Peyer's patch (tissue), 4 donors: ENCODE measurements around the gene MINDY1. TPM values are rescaled to one million over a fixed set of nuclear protein-coding genes. Genes with fewer than 3 reads are reported as not detected.

ENCODE experiments used
- DNase-seq, 3 donors: peaks; one replicate each; pipeline ENCODE4 v3.0.0-alpha.2; 2017 to 2019
- H3K27ac ChIP-seq, 4 donors: fragments of 200-600 bp; sonication (generic); one replicate each; pipeline ENCODE4 v1.5.1; 2016 to 2019
- H3K27me3 ChIP-seq, 2 donors: fragments of 200-600 bp; sonication (generic); one replicate each; pipeline ENCODE4 v1.5.1; 2019
- H3K36me3 ChIP-seq, 3 donors: fragments of 200-600 bp; sonication (generic); one replicate each; pipeline ENCODE4 v1.5.1; 2016 to 2019
- H3K4me1 ChIP-seq, 4 donors: fragments of 200-600 bp; sonication (generic); one replicate each; pipeline ENCODE4 v1.5.1; 2016 to 2019
- H3K4me3 ChIP-seq, 4 donors: fragments of 200-600 bp; sonication (generic); 1 replicate in 3 of 4; 2 replicates in 1 of 4; pipeline ENCODE4 v1.5.1; 2016 to 2019; ENCODE audit warnings: mild to moderate bottlenecking in 1 of 4
- H3K9me3 ChIP-seq, 4 donors: fragments of 200-600 bp; sonication (generic); one replicate each; pipeline ENCODE4 v1.5.1; 2016 to 2019; ENCODE audit warnings: mild to moderate bottlenecking in 1 of 4
- POLR2A ChIP-seq, 2 donors: fragments of 450-650 bp; IDR thresholded peaks; one replicate each; pipeline ENCODE4 v1.5.1; 2017; ENCODE audit warnings: antibody characterized with exemption in 2 of 2, mild to moderate bottlenecking in 2 of 2, moderate library complexity in 2 of 2
- total RNA-seq, 4 donors: library from RNA; depleted of rRNA; stranded (reverse); fragments of >200 nt; gene quantifications; one replicate each; pipeline ENCODE4 v1.1.0, GENCODE V29; 2016
- TF ChIP-seq, protein P1 (sequence below), 6 experiments: fragments of 450-650 bp in 4 of 6; fragments of 200-600 bp in 2 of 6; sonication (generic) in 1 of 6; IDR thresholded peaks; one replicate each; pipeline ENCODE4 v1.5.1; 2017 to 2019; ENCODE audit warnings: antibody characterized with exemption in 6 of 6, mild to moderate bottlenecking in 3 of 6, moderate library complexity in 1 of 6

MINDY1 gene
- total RNA-seq, 4 donors from 2014 or later = 37.1 to 76.4 (median 57.4) TPM

DNA sequence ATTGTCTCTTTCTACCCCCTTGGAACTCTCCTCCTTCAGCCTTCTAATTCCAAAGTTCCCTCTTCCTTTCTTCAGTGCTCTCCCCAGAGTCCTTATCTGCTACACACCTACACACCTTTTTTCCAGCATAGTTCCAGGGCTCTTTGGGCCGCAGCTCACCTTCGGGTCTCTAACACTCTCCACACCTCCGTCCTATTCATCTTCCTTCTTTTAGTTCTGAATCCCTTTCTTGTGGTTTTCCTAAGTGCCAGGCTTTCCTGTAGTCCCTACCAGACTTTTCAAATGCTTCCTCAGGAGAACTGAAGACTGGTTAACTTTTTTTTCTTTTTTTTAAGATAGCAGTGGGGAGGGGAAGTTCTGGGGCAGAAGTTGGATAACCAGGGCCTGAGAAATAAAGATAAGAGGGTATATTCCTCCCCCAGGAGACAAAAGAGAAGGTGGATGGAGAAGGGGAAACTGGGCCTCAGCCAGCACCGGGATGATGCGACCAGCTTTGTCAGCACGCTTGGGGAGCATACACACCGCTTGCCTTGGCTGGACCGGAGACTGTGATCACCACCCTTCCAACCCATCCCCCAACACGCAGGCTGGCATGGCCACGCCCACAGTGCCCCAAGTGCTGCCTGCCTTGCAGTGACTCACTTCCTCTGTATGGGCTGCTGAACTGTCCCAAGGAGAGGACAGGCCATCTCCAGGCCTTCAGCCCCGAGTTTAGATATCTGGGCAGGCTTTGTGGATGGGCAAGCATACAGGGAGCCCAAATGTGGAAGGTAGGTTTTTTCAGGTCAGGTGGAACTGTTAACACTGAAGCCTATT lies 29.6 kb downstream of the MINDY1 start:
- Histone ChIP-seq H3K4me3 (no peak overlapping the region), H3K4me1 (peaks cover 2 to 51% (median 21%) of the 10 kb centered on the region in 4 donors), H3K27ac (peak overlapping the region; percentile 17 to 67 (median 24)), H3K36me3 (no peaks in the 10 kb centered on the region), H3K27me3 (no peaks in the 10 kb centered on the region), H3K9me3 (no peaks in the 10 kb centered on the region)
- DNase-seq = peak; percentile 79 to 95 (median 92)
- TF ChIP-seq POLR2A (IDR thresholded peaks at IDR 0.05) = peak; percentile 19 to 55
- TF ChIP-seq, protein P1, sequence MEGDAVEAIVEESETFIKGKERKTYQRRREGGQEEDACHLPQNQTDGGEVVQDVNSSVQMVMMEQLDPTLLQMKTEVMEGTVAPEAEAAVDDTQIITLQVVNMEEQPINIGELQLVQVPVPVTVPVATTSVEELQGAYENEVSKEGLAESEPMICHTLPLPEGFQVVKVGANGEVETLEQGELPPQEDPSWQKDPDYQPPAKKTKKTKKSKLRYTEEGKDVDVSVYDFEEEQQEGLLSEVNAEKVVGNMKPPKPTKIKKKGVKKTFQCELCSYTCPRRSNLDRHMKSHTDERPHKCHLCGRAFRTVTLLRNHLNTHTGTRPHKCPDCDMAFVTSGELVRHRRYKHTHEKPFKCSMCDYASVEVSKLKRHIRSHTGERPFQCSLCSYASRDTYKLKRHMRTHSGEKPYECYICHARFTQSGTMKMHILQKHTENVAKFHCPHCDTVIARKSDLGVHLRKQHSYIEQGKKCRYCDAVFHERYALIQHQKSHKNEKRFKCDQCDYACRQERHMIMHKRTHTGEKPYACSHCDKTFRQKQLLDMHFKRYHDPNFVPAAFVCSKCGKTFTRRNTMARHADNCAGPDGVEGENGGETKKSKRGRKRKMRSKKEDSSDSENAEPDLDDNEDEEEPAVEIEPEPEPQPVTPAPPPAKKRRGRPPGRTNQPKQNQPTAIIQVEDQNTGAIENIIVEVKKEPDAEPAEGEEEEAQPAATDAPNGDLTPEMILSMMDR (IDR thresholded peaks at IDR 0.05) = no peak

DNA sequence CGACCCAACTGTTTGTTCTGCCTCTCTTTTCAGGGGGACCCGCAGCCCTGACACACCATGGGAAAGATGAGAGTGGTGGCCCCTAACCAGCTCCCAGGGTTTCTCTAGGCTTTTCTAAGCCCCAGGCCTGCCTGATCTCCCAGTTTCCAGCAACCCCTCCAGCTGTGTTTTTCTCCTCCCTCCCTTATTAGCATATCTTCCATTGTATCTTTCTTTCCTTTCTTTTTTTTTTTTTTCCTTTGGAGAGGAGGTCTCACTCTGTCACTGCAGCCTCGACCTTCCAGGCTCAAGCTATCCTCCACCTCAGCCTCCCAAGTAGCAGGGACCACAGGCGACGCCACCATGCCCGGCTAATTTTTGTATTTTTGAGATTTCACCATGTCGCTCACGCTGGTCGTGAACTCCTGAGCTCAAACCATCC lies 30.3 kb downstream of the MINDY1 start:
- Histone ChIP-seq H3K36me3 (no peaks in the 10 kb centered on the region), H3K27ac (peak overlapping the region in 1 of 4 donors; percentile 67), H3K4me3 (no peak overlapping the region), H3K9me3 (no peaks in the 10 kb centered on the region), H3K4me1 (peaks cover 5 to 53% (median 28%) of the 10 kb centered on the region in 4 donors), H3K27me3 (no peaks in the 10 kb centered on the region)
- peak in 1 of 3 donors; percentile 44 for DNase-seq
- TF ChIP-seq POLR2A (IDR thresholded peaks at IDR 0.05) = no peak
- TF ChIP-seq, protein P1 (IDR thresholded peaks at IDR 0.05) = no peak

DNA sequence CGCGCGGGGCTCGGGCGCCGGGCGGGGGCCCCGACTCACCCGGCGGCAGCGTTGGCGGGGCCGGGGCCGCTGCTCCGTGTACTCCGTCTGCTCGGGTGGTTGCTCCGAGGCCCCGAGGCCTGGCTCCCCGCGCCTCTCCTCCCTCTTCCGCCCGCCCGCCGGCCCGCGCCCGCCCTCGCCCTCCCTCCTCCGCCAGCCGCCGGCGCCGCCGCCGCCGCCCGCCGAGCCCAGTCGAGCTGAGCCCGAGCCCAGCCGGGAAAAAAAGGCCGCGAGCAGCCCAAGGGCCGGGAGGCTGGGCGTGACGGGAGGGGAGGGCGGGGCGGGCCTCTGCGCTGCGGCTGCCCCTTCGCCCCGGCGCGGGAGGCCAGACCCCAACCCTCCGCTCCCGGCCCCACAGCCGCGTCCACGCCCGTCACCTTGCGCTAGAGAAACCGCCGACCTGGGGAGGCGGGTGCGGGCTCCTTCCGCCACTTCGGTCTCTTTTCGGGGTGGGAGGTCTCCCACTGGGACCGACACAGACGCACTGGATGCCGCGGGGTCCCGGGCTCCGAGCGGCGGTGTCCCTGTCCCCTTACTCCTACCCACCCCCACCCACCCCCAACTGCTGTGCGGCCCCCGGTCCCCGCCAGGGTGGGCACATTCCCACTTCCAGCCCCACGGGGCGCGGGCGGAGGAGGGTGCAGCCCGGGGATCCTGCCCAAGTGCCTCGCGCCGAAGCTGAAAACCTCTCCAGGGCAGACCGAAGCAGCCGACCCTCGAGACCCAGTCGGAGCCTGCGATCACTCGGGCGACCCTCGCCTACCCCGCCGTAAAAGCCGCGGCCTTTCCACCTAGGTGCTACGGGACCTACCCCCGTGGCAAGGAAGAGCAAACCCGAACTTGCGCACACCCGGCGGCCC lies 31.9 kb downstream of the MINDY1 start, which contains the start of gene CERS2:
TSS of gene CERS2 (minus strand) at position 256 of the 899 bp plus-strand sequence. CDS start 5,745 bp downstream, outside the sequence.
- Histone ChIP-seq H3K27ac (peak within 1 kb of the TSS; percentile 91 to 98 (median 94)), H3K9me3 (no peaks in the 10 kb centered on the region), H3K4me3 (peak within 1 kb of the TSS; percentile 69 to 97 (median 78)), H3K4me1 (peaks cover 5 to 63% (median 28%) of the 10 kb centered on the region in 4 donors), H3K36me3 (no peaks in the 10 kb centered on the region), H3K27me3 (no peaks in the 10 kb centered on the region)
- TF ChIP-seq, protein P1 (IDR thresholded peaks at IDR 0.05) = no peak
- peak; percentile 44 to 56 for TF ChIP-seq POLR2A (IDR thresholded peaks at IDR 0.05)
- DNase-seq = peak; percentile 73 to 92 (median 90)

DNA sequence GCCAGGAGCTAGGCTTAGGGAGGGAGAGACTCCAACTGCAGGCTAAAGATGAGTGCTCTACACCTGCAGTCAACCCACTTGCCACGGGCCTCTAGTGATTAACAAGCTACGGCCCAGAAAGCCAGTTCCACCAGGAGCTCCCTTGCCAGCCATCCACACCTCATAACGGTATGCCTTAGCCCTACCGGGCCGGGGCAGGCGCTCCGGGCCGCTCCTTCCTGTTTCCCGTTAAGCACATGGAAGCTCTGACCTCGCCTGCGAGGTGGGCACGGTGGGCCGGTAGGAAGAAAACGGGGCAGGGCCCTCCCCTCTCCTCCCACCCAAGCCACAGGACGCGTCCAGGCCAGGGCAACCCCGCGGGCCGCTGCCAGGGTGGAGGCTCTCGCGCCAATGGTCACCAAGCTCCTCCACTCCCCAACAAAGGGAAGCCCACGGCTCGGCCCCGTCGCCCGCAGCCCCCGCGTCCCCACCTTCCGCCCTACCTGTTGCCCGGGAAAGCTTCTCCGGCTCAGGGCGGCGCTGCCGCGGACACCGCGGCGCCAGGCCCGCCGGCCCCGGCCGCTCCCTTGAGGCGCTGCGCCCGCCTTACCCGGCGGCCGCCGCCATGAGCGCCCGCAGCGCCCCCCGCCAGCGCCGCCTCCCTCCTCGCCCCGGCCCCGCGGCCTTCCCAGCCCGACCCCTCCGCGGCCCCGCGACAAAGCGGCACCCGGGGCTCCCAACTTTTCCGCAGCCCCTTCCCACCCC lies 32.7 kb downstream of the MINDY1 start:
- Histone ChIP-seq H3K36me3 (peaks cover 0 to 1% (median 0%) of the 10 kb centered on the region in 3 donors), H3K9me3 (no peaks in the 10 kb centered on the region), H3K4me1 (peaks cover 5 to 61% (median 28%) of the 10 kb centered on the region in 4 donors), H3K27ac (peak overlapping the region; percentile 91 to 98 (median 94)), H3K27me3 (no peaks in the 10 kb centered on the region), H3K4me3 (peak overlapping the region; percentile 69 to 97 (median 78))
- DNase-seq = peak; percentile 45 to 69 (median 67)
- TF ChIP-seq, protein P1 (IDR thresholded peaks at IDR 0.05) = no peak
- TF ChIP-seq POLR2A (IDR thresholded peaks at IDR 0.05) = no peak
